ENCODE data around the gene RENBP.

Gene RENBP

DNA sequence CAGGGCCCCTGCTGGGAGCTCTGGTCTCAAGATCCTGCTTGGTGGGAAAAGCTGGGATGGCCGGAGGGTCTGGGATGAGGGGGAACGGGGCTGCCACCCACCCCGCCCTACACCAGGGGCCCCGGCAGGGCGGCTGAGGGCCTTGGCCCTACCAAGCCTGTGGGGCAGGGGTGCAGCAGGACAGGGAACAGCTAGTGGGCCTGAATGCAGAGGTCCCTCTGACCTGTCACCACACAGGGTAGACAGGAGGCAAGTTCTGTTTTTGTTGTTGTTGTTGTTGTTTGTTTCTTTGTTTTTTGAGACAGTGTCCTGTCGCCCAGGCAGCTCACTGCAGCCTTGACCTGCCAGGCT lies 332 bp upstream of the RENBP start:
- TF ChIP-seq, protein P1, sequence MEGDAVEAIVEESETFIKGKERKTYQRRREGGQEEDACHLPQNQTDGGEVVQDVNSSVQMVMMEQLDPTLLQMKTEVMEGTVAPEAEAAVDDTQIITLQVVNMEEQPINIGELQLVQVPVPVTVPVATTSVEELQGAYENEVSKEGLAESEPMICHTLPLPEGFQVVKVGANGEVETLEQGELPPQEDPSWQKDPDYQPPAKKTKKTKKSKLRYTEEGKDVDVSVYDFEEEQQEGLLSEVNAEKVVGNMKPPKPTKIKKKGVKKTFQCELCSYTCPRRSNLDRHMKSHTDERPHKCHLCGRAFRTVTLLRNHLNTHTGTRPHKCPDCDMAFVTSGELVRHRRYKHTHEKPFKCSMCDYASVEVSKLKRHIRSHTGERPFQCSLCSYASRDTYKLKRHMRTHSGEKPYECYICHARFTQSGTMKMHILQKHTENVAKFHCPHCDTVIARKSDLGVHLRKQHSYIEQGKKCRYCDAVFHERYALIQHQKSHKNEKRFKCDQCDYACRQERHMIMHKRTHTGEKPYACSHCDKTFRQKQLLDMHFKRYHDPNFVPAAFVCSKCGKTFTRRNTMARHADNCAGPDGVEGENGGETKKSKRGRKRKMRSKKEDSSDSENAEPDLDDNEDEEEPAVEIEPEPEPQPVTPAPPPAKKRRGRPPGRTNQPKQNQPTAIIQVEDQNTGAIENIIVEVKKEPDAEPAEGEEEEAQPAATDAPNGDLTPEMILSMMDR (conservative IDR thresholded peaks at IDR 0.05): no peak
- H3K27ac ChIP-seq: peak overlapping the region; percentile 61; the same call in 1 of the 2 replicates

DNA sequence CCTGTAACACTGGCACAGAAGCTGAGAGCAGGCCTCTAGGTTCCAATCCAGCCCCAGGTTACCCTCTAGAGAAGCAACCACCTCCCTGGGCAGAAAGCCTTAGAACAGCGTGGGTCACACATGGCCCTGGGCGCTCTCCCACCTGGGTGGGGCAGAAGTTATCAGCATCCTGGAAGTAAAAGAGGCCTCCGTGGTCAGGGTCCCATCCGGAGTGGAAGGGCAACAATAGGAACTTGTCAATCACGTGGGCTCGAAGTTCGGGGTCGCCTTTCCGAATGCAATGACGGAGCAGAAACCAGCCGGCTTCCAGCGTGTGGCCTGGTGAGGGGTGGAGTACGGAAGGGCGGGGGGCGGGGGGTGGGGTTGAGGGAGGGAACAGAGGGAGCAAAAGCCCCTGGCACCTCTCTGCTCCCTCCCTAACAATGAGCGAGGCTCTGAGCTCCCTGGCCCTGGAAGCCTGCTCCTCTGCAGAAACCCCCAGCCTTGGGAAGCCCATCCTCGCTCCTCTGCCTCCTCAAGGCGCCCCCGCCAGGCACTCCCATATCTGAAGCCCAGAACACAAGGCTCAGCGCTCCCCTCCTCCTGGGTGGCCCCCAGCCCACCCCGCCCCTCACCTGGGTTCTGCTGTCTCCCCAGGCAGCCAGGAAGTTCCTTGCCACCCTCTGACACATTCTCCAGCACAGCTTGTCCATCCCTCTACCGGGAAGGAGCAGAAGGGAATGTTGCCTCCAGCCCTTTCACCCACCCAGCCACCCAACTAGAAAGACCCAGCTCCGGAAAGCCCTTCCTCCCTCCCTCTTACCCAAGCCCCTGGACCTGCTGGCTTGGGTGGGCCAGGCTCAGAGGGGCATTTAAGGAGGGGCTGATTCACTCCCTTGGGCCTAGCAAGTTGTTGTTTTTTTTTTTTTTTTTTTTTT lies 2.8 kb downstream of the RENBP start:
- H3K27ac ChIP-seq: no peak overlapping the region
- TF ChIP-seq, protein P1 (conservative IDR thresholded peaks at IDR 0.05): no peak

DNA sequence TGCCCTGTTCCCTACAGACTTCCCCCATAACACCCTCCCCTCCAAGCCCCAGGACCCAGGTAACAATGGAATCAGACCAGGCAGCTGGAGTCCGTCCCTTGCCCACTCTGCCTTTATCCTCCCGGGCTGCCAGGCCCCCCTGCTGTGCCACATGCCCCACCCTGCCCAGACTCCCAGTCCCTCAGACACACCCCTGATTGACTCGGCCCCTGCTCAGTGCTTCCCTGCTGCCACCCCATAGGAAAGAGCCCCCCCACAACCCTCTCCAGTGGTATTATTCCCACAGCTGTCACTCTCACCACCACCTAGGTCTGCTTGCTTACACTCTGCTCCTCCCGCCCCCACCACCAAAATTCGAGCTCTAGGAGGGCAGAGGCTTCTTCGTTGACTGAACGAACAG lies 4.9 kb downstream of the RENBP start:
- TF ChIP-seq, protein P1 (conservative IDR thresholded peaks at IDR 0.05): no peak
- no peak overlapping the region for H3K27ac ChIP-seq

DNA sequence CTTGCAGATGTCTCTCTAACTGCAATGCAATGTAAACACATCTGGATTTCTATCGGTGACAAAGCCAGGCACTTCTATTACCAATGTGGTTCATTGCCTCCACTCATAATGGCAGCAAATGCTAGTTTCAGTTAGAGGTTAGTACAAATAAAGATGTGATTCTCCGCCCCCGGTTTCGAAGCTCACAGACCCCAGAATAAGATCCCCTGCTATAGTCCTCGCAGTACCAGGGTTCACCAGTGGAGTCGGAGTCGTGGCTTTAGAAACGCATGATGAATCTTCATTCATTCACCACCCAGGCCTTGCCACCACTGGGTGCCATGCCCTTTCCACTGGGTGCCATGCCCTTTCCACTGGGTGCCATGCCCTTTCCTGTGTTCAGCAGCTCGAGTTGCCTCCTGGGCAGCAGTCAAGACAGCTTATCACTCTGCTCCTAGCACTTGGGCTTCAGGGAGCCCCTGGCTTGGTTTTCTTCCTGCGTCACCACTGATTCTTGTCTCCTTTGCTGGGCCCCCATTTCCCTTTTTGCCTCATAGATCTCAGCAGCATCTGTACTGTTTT lies 6.1 kb downstream of the RENBP start:
- no peak overlapping the region for H3K27ac ChIP-seq
- TF ChIP-seq, protein P1 (conservative IDR thresholded peaks at IDR 0.05): no peak

DNA sequence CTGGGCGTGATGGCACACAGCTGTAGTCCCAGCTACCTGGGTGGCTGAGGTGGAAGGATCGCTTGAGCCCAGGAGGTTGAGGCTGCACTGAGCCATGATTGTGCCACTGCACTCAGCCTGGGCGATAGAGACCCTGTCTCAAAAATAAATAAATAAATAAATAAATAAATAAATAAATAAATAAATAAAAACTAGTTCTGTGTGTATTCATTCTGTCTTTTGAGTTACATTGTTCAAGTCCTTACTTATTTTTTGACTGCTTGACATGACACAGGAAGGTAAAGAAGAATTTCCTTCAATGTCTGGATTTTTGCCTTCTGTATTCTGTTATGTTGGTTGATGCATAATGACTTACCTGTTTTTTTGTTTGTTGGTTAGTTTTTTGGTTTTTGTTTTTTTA lies 7.4 kb downstream of the RENBP start:
- H3K27ac ChIP-seq: no peak overlapping the region
- TF ChIP-seq, protein P1 (conservative IDR thresholded peaks at IDR 0.05): no peak

DNA sequence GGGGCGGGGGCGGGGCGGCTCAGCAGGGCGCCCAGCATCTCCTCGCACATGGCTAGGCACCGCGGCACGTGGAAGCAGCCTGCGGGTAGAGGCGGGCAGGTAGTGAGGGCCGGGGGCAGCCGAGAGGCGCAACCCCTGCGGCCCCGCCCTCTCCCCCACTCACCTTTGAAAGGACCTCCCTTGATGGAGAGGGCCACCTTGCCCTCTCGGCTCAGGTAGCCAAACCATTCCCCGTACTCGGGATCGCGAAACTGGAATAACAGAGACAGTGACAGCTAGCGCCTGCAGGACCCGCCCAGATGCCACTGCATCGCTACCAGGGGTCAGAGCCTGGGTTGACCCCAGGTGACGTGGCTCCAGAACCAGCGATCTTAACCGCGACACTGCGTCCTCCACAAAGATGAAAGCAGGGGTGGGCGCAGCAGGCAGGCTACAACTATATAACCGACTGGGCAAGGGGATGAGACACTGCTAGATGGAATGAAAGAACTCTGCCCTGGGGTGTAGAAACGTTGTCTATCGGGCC lies 9.1 kb downstream of the RENBP start:
- H3K27ac ChIP-seq: peak overlapping the region; percentile 81
- TF ChIP-seq, protein P1 (conservative IDR thresholded peaks at IDR 0.05): no peak

DNA sequence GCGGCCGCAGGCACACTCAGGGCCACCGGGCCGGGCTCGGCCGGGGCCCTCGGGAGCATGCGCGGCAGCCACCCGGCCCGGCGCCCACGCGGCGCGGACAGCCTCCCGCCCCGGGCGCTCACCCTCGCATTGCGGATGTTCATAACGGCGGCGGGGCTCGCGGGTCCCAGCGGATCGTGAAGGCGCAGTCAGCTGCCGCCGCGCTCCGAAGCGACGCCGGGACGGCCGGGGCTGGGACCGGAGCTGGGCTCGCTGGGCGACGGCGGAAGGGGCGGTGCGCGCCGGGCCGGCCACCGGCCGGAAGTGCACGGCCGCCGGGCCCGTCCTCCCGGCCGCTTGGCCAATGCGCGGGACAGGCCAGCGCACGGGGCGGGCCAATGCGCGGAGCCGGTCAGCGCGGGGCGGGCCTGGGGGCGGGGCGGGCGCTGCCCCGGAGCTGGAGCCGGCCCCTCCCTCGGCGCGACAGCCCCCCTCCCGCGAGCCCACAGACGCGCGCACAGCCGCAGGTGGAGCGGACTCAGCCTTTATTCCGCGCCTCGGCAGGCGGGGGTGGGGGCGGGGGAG lies 9.6 kb downstream of the RENBP start, which contains the start of gene NAA10:
Gene NAA10 (minus strand): TSS at position 276 of the 564 bp plus-strand sequence. CDS start 133 bp downstream, at position 143.
- peak within 1 kb of the TSS; percentile 81 for H3K27ac ChIP-seq

More for the DNA sequence above, 9.6 kb downstream of the RENBP start, which contains the start of gene NAA10:
- TF ChIP-seq, protein P1 (conservative IDR thresholded peaks at IDR 0.05): no peak

All from VCaP (cell line).